BE2C (cell line): Measurements from ENCODE around the gene ATP6V1B1.

Experiments
- DNase-seq: peaks from one replicate; pipeline ENCODE4 v3.0.0-alpha.2; 2020
- H3K27me3 ChIP-seq: fragments of 250-450 bp; sonication (Bioruptor Pico); 2 replicates; pipeline ENCODE4 v1.5.1; 2020; ENCODE audit warnings: mild to moderate bottlenecking
- H3K36me3 ChIP-seq: fragments of 250-450 bp; sonication (Bioruptor Pico); 2 replicates; pipeline ENCODE4 v1.5.1; 2020; ENCODE audit warnings: mild to moderate bottlenecking
- H3K4me1 ChIP-seq: fragments of 250-450 bp; sonication (Bioruptor Pico); 2 replicates; pipeline ENCODE4 v1.5.1; 2020
- H3K4me3 ChIP-seq: 2 replicates; pipeline ENCODE4 v1.5.1; 2011; ENCODE audit warnings: low read depth, low read length
- H3K9me3 ChIP-seq: fragments of 250-450 bp; sonication (Bioruptor Pico); 2 replicates; pipeline ENCODE4 v1.5.1; 2020
- TF ChIP-seq, protein P1 (sequence below): IDR thresholded peaks from 2 replicates; pipeline ENCODE4 v1.5.1; 2012; ENCODE audit warnings: mild to moderate bottlenecking, low read depth, low read length

The ATP6V1B1 gene

DNA sequence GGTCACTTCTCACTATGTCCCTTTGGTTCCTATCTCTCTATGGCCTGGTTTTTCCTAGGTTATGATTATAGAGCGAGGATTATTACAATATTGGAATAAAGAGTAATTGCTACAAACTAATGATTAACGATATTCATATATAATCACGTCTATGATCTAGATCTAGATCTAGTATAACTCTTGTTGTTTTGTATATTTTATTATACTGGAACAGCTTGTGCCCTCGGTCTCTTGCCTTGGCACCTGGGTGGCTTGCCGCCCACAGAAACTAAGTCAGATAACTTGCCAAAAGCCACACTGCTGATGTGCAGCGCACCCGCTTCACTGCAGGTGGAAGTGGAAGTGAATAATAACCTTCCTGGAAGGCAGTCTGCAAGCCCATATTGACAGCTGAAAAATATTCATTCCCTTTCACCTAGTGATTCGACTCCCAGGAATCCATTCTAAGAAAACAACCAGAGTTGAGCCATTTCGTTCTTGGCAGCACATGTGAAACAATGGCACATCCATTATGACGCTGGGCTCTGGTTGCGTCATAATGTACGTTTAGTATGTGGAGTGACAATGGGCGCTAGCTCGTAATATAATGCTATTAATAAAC lies 42.0 kb downstream of the ATP6V1B1 start:
- Histone ChIP-seq H3K27me3 (no peaks in the 10 kb centered on the region), H3K9me3 (no peaks in the 10 kb centered on the region), H3K36me3 (no peaks in the 10 kb centered on the region), H3K4me3 (peak overlapping the region; percentile 67), H3K4me1 (no peaks in the 10 kb centered on the region)
- no peak for DNase-seq
- TF ChIP-seq, protein P1, sequence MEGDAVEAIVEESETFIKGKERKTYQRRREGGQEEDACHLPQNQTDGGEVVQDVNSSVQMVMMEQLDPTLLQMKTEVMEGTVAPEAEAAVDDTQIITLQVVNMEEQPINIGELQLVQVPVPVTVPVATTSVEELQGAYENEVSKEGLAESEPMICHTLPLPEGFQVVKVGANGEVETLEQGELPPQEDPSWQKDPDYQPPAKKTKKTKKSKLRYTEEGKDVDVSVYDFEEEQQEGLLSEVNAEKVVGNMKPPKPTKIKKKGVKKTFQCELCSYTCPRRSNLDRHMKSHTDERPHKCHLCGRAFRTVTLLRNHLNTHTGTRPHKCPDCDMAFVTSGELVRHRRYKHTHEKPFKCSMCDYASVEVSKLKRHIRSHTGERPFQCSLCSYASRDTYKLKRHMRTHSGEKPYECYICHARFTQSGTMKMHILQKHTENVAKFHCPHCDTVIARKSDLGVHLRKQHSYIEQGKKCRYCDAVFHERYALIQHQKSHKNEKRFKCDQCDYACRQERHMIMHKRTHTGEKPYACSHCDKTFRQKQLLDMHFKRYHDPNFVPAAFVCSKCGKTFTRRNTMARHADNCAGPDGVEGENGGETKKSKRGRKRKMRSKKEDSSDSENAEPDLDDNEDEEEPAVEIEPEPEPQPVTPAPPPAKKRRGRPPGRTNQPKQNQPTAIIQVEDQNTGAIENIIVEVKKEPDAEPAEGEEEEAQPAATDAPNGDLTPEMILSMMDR, result no peak

DNA sequence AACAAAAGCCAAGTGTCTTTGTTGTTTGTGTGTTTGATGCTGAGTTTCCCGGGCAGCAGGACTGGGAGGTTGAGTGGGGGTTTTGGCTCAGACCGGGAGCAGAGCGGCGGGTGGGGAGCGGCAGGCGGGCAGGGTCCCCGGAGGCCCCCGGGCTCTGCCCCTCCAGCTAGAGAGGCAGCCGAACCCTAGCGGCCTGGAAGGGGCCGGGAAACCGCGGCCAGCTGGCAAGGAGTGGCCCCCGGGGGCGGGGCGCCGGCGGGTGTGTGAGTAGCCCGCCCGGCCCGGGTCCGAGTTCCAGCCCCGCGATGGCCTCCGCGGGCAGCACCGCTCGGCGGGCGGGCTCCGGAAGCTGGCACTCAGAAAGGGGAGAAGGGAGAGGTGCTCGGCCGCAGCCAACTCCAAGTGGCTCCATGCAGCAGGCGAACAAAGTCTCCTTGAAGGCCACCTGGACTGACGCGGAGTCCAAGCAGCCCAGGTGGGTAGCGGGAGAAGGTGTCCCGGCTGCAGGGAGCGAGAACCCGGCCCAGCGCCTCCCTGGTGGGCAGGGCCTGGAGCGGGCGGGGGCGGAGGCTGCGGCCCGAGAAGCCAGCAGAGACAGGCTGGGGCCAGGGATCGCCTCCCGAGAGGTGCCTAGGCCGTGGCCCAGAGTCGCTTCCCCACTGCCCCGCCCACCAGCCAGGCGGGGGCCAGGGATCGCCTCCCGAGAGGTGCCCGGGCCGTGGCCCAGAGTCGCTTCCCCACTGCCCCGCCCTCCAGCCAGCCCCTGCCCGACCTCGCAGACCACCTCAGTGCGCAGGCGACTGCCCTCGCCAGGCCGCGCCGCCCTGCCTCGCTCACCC lies 42.9 kb downstream of the ATP6V1B1 start, which contains the start of gene ANKRD53:
ANKRD53 (plus strand) TSS at position 290 of the 839 bp plus-strand sequence; CDS start at position 306, 16 bp downstream.
- DNase-seq, result no peak
- Histone ChIP-seq H3K9me3 (no peaks in the 10 kb centered on the region), H3K27me3 (no peaks in the 10 kb centered on the region), H3K4me3 (peak within 1 kb of the TSS; percentile 67), H3K4me1 (no peaks in the 10 kb centered on the region), H3K36me3 (no peaks in the 10 kb centered on the region)
- TF ChIP-seq, protein P1, result no peak

DNA sequence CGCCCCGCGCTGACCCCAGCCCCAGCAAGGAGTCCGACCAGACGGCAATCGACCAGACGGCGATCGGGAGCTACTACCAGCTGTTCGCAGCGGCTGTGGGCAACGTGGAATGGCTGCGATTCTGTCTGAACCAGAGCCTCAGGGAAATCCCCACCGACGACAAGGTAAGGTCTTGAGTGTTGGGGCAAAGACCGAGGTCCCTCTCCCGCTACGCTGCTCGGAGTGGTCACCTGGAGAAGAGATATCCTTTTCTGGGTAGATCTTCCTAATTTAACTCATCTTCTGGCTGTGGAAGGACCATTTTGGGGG lies 43.4 kb downstream of the ATP6V1B1 start:
- TF ChIP-seq, protein P1, result no peak
- no peak overlapping the region for H3K4me3 ChIP-seq
- H3K9me3 ChIP-seq, result no peaks in the 10 kb centered on the region
- no peaks in the 10 kb centered on the region for H3K36me3 ChIP-seq
- H3K4me1 ChIP-seq, result no peaks in the 10 kb centered on the region
- H3K27me3 ChIP-seq, result no peaks in the 10 kb centered on the region
- no peak for DNase-seq

GRCh38 chr2:70979626-70980025 lies 43.9 kb downstream of the ATP6V1B1 start:
- DNase-seq, result no peak
- H3K9me3 ChIP-seq, result no peaks in the 10 kb centered on the region
- H3K4me1 ChIP-seq, result no peaks in the 10 kb centered on the region
- H3K36me3 ChIP-seq, result no peaks in the 10 kb centered on the region
- no peaks in the 10 kb centered on the region for H3K27me3 ChIP-seq
- TF ChIP-seq, protein P1, result no peak
- no peak overlapping the region for H3K4me3 ChIP-seq

DNA sequence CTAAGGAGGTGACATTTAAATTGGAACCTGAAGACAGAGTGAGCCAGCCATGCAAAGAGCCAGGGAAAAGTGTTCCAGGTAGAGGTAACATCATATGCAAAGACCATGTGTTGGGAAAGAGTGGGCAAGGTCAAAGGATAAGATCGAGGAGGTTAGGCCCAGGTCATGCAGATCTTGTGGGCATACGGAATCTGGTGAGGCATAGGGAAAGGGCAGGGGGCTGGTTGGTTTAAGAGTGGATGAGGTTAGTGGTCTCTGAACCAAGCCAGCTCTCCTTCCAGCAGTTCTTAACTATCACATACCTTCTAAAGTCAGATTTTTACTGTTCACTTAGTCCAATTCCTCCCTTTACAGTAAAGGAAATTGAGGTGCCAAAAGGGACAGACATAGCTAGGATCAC lies 45.7 kb downstream of the ATP6V1B1 start:
- Histone ChIP-seq H3K4me3 (no peak overlapping the region), H3K27me3 (no peaks in the 10 kb centered on the region), H3K9me3 (no peaks in the 10 kb centered on the region), H3K4me1 (no peaks in the 10 kb centered on the region), H3K36me3 (no peaks in the 10 kb centered on the region)
- DNase-seq, result no peak
- TF ChIP-seq, protein P1, result no peak
